HG03378 (cell line): Measurements from ENCODE around the gene GARNL3.

ENCODE experiments used
- ATAC-seq: cut with Tn5 transposase; IDR thresholded peaks from one replicate; pipeline ENCODE4 v1.9.1; 2021; ENCODE audit warnings: mild to moderate bottlenecking, moderate library complexity; ENCODE audit not compliant: unreplicated experiment

The GARNL3 gene

GRCh38 chr9:127264462-127265219 is at the start of gene GARNL3:
Gene GARNL3, plus strand, starts transcription at chr9:127264774. Its CDS starts 104 bp downstream, at chr9:127264878.
- ATAC-seq: no peak

- no peak for ATAC-seq
Measured at GRCh38 chr9:127215268-127216209, 49.0 kb upstream of the GARNL3 start.

GRCh38 chr9:127216210-127216887 is 48.2 kb upstream of the GARNL3 start:
- ATAC-seq: no peak

- no peak for ATAC-seq
Measured at GRCh38 chr9:127216888-127217217, 47.7 kb upstream of the GARNL3 start.

- ATAC-seq: no peak
Measured at GRCh38 chr9:127218818-127219217, 45.8 kb upstream of the GARNL3 start.

GRCh38 chr9:127219520-127219919 is 45.1 kb upstream of the GARNL3 start:
- ATAC-seq: no peak

- ATAC-seq: no peak
Measured at GRCh38 chr9:127221695-127222094, 42.9 kb upstream of the GARNL3 start.

- no peak for ATAC-seq
Measured at GRCh38 chr9:127222388-127223095, 42.0 kb upstream of the GARNL3 start.

- no peak for ATAC-seq
Measured at GRCh38 chr9:127223266-127223665, 41.3 kb upstream of the GARNL3 start.

GRCh38 chr9:127223810-127224177 is 40.8 kb upstream of the GARNL3 start:
- no peak for ATAC-seq

- no peak for ATAC-seq
Measured at GRCh38 chr9:127224178-127224882, 40.2 kb upstream of the GARNL3 start.

- ATAC-seq: no peak
Measured at GRCh38 chr9:127224883-127225739, 39.5 kb upstream of the GARNL3 start.

GRCh38 chr9:127225801-127226625 is 38.6 kb upstream of the GARNL3 start:
- no peak for ATAC-seq

- no peak for ATAC-seq
Measured at GRCh38 chr9:127229691-127230417, 34.7 kb upstream of the GARNL3 start.

- ATAC-seq: no peak
Measured at GRCh38 chr9:127231666-127232065, 32.9 kb upstream of the GARNL3 start.

GRCh38 chr9:127232833-127233549 is 31.6 kb upstream of the GARNL3 start:
- ATAC-seq: no peak

- ATAC-seq: no peak
Measured at GRCh38 chr9:127233550-127233949, 31.0 kb upstream of the GARNL3 start.
